Aorta (tissue), 5 donors: ENCODE results near the gene PCBP3. TPM values are rescaled to one million over a fixed set of nuclear protein-coding genes. Genes with fewer than 3 reads are reported as not detected.

ENCODE experiments used
- ATAC-seq: fragments of 200-7000 bp; cut with Tn5 transposase; one replicate; pipeline ENCODE4 v1.9.1; 2022; ENCODE audit warnings: moderate library complexity; ENCODE audit not compliant: low FRiP score
- DNase-seq, 2 donors: peaks; one replicate each; pipeline ENCODE4 v3.0.0-alpha.2; 2020
- H3K27ac ChIP-seq, 2 donors: one replicate each; pipeline ENCODE4 v1.5.1; 2013; ENCODE audit warnings: low read length in 2 of 2, mild to moderate bottlenecking in 2 of 2, moderate library complexity in 2 of 2, control low read depth in 1 of 2, inconsistent platforms in 1 of 2, low read depth in 1 of 2
- H3K27me3 ChIP-seq, 2 donors: one replicate each; pipeline ENCODE4 v1.6.1; 2013; ENCODE audit warnings: control low read depth in 1 of 2, low read length in 1 of 2, mild to moderate bottlenecking in 1 of 2, moderate library complexity in 1 of 2; ENCODE audit not compliant: insufficient read depth in 2 of 2, control insufficient read depth in 1 of 2
- H3K36me3 ChIP-seq, 2 donors: one replicate each; pipeline ENCODE4 v1.6.1; 2013; ENCODE audit warnings: control low read depth in 1 of 2, low read length in 1 of 2, mild to moderate bottlenecking in 1 of 2; ENCODE audit not compliant: insufficient read depth in 2 of 2, control insufficient read depth in 1 of 2
- H3K4me1 ChIP-seq, 2 donors: one replicate each; pipeline ENCODE4 v1.6.1; 2013; ENCODE audit warnings: low read length in 2 of 2, control low read depth in 1 of 2, mild to moderate bottlenecking in 1 of 2, moderate library complexity in 1 of 2; ENCODE audit not compliant: insufficient read depth in 2 of 2, control insufficient read depth in 1 of 2
- H3K4me3 ChIP-seq, 2 donors: one replicate each; pipeline ENCODE4 v1.5.1; 2013; ENCODE audit warnings: low read length in 2 of 2, control low read depth in 1 of 2, mild to moderate bottlenecking in 1 of 2
- H3K9me3 ChIP-seq: one replicate; pipeline ENCODE4 v1.6.1; 2013; ENCODE audit warnings: mild to moderate bottlenecking, low read length; ENCODE audit not compliant: control insufficient read depth
- WGBS, 2 donors: extraction: QIAGEN DNeasy Blood & Tissue Kit; methylation state at CpG; one replicate each; pipeline ENCODE4 v1.1.7; 2013; 5-methylcytosine and 5-hydroxymethylcytosine counted together
- intact Hi-C, 2 donors: fragments of 100-400 bp; cut with DNase I; formaldehyde crosslinking; loops; one replicate each; pipeline versions ENCODE4 v1.14.2 to v1.15.0; 2022
- polyA plus RNA-seq, 2 donors: library from polyadenylated mRNA; stranded (reverse); fragments of 200-250 nt; gene quantifications; one replicate each; pipeline ENCODE4 v1.2.3, GENCODE V29; 2013
- total RNA-seq, 2 donors: library from RNA; stranded (reverse); fragmentation: NEBNext Ultra II Directional; extraction: Animal tissue kit (Norgen Biotek cat#: 25700); gene quantifications; one replicate each; pipeline ENCODE4 v1.2.1, GENCODE V29; 2021
- donor health status: healthy with polysubstance abuse.
- donor health status: Bipolar disorder and iron deficiency.
- donor health status: DM: no; HTN: no; CAD: no.
- donor health status: DM: no; HTN: no; CAD: no.
- donor health status: DM: yes; HTN: yes; CAD: no.

The PCBP3 gene
- total and polyA plus RNA-seq, 4 donors: 3.6 to 15.0 (median 7.0) TPM; not detected in 1

DNA sequence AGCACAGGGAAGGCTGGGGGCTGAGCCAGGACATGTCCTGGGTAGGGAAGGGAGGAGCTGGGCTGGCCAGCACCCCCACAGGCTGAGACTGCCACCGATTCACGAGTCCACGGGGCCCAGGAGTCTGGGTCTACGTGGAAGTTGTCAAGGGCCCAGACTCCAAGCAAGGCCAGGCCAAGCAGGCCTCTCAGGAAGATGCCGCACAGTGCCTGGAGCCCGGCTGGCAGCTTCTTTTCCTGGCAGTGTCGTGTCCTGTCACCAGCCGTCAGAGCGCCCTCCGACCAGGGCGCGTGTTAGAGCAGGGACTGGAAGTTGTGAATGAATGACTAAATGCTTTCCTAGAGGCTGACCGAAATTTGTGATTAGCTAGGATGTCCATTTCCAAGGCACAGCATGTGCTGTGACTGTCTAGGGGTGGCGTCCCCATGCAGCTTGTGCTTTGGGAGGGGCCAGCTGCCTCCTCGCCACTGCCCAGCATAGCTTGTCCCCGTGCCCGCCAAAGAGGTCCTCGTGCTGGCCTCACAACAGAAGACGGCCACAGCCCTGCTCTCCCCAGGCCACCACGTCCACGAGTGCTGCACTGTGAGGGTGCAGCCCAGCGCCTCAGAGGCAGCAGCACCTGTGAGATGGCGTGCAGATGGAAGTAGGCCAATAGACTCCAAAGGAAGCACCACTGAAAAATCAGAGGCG lies 190.6 kb downstream of the PCBP3 start:
- Histone ChIP-seq H3K4me3 (no peak overlapping the region), H3K27me3 (no peaks in the 10 kb centered on the region), H3K9me3 (no peaks in the 10 kb centered on the region), H3K36me3 (no peaks in the 10 kb centered on the region), H3K4me1 (no peaks in the 10 kb centered on the region), H3K27ac (no peak overlapping the region)
- no peak for ATAC-seq
- intact Hi-C loops: no loop called here
- 81 to 83% methylated on average over 24 of the region's 24 CpGs for WGBS, 2 donors
- no peak for DNase-seq

DNA sequence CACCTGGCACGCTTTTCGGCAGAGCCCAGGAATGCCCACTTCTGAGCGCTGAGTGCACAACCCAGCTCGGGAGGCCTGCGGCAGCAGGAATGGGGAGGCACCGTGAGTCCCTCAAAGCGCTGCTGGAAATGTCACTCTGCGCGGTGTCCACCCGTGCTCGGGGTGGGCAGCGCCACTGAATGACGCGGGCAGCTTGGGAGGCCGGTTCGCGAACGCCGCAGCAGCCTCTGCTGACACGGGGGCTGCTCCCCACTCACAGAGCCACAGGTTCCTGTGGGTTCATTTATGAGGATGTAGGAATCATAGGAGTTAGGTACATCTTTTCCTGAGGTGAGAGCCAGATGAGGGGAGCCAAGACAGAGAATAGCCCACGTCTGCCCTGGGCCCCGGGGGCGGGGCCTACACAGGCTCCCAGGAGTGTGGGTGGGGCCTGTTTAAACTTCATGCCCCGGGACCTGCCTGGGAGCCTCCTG lies 191.3 kb downstream of the PCBP3 start:
- Histone ChIP-seq H3K4me3 (no peak overlapping the region), H3K27ac (no peak overlapping the region), H3K4me1 (no peaks in the 10 kb centered on the region), H3K36me3 (no peaks in the 10 kb centered on the region), H3K9me3 (no peaks in the 10 kb centered on the region), H3K27me3 (no peaks in the 10 kb centered on the region)
- DNase-seq (peak in 1 of 2 donors; percentile 45), ATAC-seq (no peak)
- 93% methylated on average over 24 of the region's 24 CpGs for WGBS, 2 donors
- intact Hi-C loops: no loop called here

- Histone ChIP-seq H3K9me3 (no peaks in the 10 kb centered on the region), H3K27me3 (no peaks in the 10 kb centered on the region), H3K36me3 (no peaks in the 10 kb centered on the region), H3K4me1 (no peaks in the 10 kb centered on the region), H3K4me3 (no peak overlapping the region), H3K27ac (no peak overlapping the region)
- WGBS, 2 donors: 93 to 95% methylated on average over 21 of the region's 21 CpGs
- DNase-seq (peak in 1 of 2 donors; percentile 62), ATAC-seq (no peak)
- intact Hi-C loops: no loop called here
These were observed 192.1 kb downstream of the PCBP3 start for GRCh38 chr21:45835301-45836267.

DNA sequence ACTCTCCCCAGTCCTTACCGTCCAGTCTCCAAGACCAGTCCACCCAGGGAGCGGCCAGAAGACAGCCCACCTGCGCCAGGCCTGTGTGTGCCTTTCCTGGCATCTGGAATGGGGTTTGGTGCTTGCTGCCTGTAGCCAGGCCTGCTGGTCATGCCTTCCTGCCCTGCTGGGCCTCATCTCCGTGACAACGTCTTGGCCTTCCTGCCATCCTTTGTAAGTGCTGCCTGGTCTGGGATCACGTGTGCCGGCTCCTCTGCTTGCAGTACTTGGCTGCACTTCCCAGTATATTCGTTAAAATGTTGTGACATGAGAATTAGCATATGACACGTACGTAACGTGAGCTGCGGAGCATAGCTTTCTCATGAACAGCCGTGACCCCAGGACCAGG lies 192.7 kb downstream of the PCBP3 start:
- Histone ChIP-seq H3K4me1 (no peaks in the 10 kb centered on the region), H3K36me3 (no peaks in the 10 kb centered on the region), H3K9me3 (no peaks in the 10 kb centered on the region), H3K27ac (no peak overlapping the region), H3K4me3 (no peak overlapping the region), H3K27me3 (no peaks in the 10 kb centered on the region)
- intact Hi-C loops: no loop called here
- ATAC-seq: no peak
- peak in 1 of 2 donors; percentile 50 for DNase-seq
- 82% methylated on average over 13 of the region's 13 CpGs for WGBS, 2 donors

DNA sequence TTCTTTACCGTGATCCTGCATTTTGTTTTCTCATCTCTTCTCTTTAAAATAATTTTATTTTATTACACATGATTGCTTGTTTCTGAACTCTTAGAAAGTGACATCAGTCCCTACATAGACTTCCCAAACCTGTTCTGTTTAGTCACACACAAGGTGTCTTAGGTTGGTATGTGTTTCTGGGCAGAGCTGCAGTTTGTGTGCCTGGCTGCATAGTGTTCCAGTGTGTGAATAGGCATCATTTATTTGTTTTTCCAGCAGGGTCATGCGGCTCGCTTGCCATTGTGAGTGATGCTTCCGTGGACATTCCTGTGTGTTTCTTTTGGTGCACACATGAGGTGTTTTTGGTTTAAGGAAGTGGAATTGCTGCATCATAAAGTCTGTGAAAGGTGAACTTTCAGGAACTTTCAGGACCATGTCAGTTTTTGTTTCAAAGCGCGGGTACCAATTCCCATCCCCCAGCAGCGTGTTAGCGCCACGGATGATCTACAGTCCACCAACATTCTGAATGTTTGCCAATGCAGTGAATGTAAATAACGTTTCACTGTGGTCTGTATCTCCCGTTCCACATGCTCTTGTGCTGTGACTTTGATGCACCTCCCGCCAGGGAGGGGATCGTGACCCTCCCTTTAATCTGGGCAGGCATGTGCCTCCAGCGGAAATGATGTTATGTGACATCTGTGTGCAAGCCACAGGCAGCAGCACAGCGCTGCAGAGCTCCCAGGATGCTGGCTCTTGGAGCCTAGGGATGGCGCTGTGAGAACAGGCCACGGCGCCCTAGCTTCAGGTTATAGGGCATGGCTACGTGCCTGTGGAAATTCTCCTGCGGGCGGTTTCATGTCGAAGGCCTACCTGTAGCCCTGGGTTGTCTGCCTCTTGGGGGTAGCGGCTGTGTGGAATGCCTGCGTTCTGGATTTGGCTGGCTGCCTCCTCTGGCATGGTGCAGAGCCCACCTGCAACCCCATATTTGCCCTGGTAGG lies 193.5 kb downstream of the PCBP3 start:
- 90 to 91% methylated on average over 24 of the region's 24 CpGs for WGBS, 2 donors
- H3K4me1 ChIP-seq: no peaks in the 10 kb centered on the region
- H3K9me3 ChIP-seq: no peaks in the 10 kb centered on the region
- no peaks in the 10 kb centered on the region for H3K27me3 ChIP-seq
- DNase-seq: peak in 1 of 2 donors; percentile 37
- ATAC-seq: no peak
- no peak overlapping the region for H3K4me3 ChIP-seq
- intact Hi-C loops: no loop called here
- no peak overlapping the region for H3K27ac ChIP-seq
- H3K36me3 ChIP-seq: no peaks in the 10 kb centered on the region

GRCh38 chr21:45837936-45838335 lies 194.4 kb downstream of the PCBP3 start:
- no peak overlapping the region for H3K27ac ChIP-seq
- ATAC-seq: no peak
- H3K36me3 ChIP-seq: no peaks in the 10 kb centered on the region
- intact Hi-C loops: no loop called here
- DNase-seq: peak in 1 of 2 donors; percentile 9
- no peaks in the 10 kb centered on the region for H3K4me1 ChIP-seq
- no peak overlapping the region for H3K4me3 ChIP-seq
- H3K9me3 ChIP-seq: no peaks in the 10 kb centered on the region
- 87 to 90% methylated on average over 4 of the region's 4 CpGs for WGBS, 2 donors
- H3K27me3 ChIP-seq: no peaks in the 10 kb centered on the region

GRCh38 chr21:45838634-45839033 lies 195.1 kb downstream of the PCBP3 start:
- H3K27me3 ChIP-seq: no peaks in the 10 kb centered on the region
- no peak overlapping the region for H3K4me3 ChIP-seq
- intact Hi-C loops: no loop called here
- WGBS, 2 donors: 96 to 100% methylated on average over 1 of the region's 1 CpG
- H3K27ac ChIP-seq: no peak overlapping the region
- no peaks in the 10 kb centered on the region for H3K36me3 ChIP-seq
- ATAC-seq (no peak), DNase-seq (no peak)
- H3K9me3 ChIP-seq: no peaks in the 10 kb centered on the region
- H3K4me1 ChIP-seq: no peaks in the 10 kb centered on the region

DNA sequence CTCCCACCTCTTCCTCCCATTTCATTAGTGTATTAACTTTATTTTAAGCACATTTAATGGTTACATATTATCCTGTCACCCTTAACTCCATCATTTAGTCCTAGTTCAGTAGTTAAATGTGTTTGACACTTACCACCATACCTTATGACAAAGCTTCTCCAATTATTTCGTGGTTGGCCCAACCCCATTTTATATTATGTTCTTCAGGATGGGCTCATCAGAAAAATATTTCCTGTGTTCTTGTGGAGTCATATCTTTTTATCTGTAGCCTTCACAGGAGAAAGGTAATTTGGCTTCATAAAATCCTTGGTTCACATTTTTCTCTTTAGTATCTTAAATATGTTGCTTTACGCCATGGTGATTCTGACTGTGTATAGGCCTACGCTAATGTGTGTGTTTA lies 195.7 kb downstream of the PCBP3 start:
- intact Hi-C loops: no loop called here
- 95 to 97% methylated on average over 3 of the region's 3 CpGs for WGBS, 2 donors
- ATAC-seq: no peak

More for the DNA sequence above, 195.7 kb downstream of the PCBP3 start:
- DNase-seq: no peak
- no peaks in the 10 kb centered on the region for H3K4me1 ChIP-seq
- no peak overlapping the region for H3K27ac ChIP-seq
- no peaks in the 10 kb centered on the region for H3K9me3 ChIP-seq
- H3K36me3 ChIP-seq: no peaks in the 10 kb centered on the region
- H3K27me3 ChIP-seq: no peaks in the 10 kb centered on the region
- H3K4me3 ChIP-seq: no peak overlapping the region
